Neuronal stem cell (in vitro differentiated cells): ENCODE measurements around the gene IQCE.

Source experiments
- DNase-seq: peaks from one replicate; pipeline ENCODE4 v3.0.0-alpha.2; 2013; ENCODE audit warnings: low spot score
- H2AFZ ChIP-seq: one replicate; pipeline ENCODE4 v1.6.1; 2013; ENCODE audit warnings: mild to moderate bottlenecking, low read length, inconsistent platforms
- H2AK5ac ChIP-seq: 2 replicates; pipeline ENCODE4 v1.6.1; 2013; ENCODE audit warnings: low read depth, mild to moderate bottlenecking, inconsistent platforms, low read length, moderate library complexity, mixed read lengths
- H2BK120ac ChIP-seq: 2 replicates; pipeline ENCODE4 v1.6.1; 2013; ENCODE audit warnings: low read depth, mild to moderate bottlenecking, inconsistent platforms, low read length, moderate library complexity, mixed read lengths
- H2BK12ac ChIP-seq: one replicate; pipeline ENCODE4 v1.6.1; 2013; ENCODE audit warnings: low read length, inconsistent platforms
- H2BK15ac ChIP-seq: 2 replicates; pipeline ENCODE4 v1.6.1; 2013; ENCODE audit warnings: mild to moderate bottlenecking, low read length, inconsistent platforms, mixed read lengths
- H2BK5ac ChIP-seq: one replicate; pipeline ENCODE4 v1.6.1; 2013; ENCODE audit warnings: inconsistent platforms, mild to moderate bottlenecking, low read length, moderate library complexity
- H3K14ac ChIP-seq: one replicate; pipeline ENCODE4 v1.6.1; 2013; ENCODE audit warnings: low read length, inconsistent platforms
- H3K18ac ChIP-seq: 2 replicates; pipeline ENCODE4 v1.6.1; 2013; ENCODE audit warnings: low read length, inconsistent platforms
- H3K23ac ChIP-seq: 2 replicates; pipeline ENCODE4 v1.6.1; 2013; ENCODE audit warnings: low read depth, mild to moderate bottlenecking, mixed read lengths, low read length, inconsistent platforms; ENCODE audit not compliant: poor library complexity
- H3K27ac ChIP-seq: replicated peaks from 3 replicates; pipeline ENCODE4 v1.5.1; 2013; ENCODE audit warnings: low read length, inconsistent platforms
- H3K27me3 ChIP-seq, 3 experiments: 2 replicates each; pipeline ENCODE4 v1.6.1; 2013; ENCODE audit warnings: low read length in 3 of 3, mild to moderate bottlenecking in 2 of 3, inconsistent platforms in 1 of 3, low read depth in 1 of 3, mixed read lengths in 1 of 3, moderate library complexity in 1 of 3; ENCODE audit not compliant: control insufficient read depth in 3 of 3, insufficient read depth in 3 of 3
- H3K36me3 ChIP-seq, 2 donors: replicated peaks in 1 of 2; 2 replicates each; pipeline ENCODE4 v1.6.1; 2013; ENCODE audit warnings: low read length in 2 of 2; ENCODE audit not compliant: control insufficient read depth in 2 of 2, insufficient read depth in 2 of 2
- H3K4ac ChIP-seq: 2 replicates; pipeline ENCODE4 v1.6.1; 2013; ENCODE audit warnings: inconsistent platforms, mild to moderate bottlenecking, low read length, moderate library complexity
- H3K4me1 ChIP-seq, 2 donors: 1 replicate in 1 of 2; 2 replicates in 1 of 2; pipeline ENCODE4 v1.6.1; 2013; ENCODE audit warnings: low read length in 2 of 2, low read depth in 1 of 2; ENCODE audit not compliant: control insufficient read depth in 2 of 2, insufficient read depth in 1 of 2
- H3K4me2 ChIP-seq: one replicate; pipeline ENCODE4 v1.6.1; 2013; ENCODE audit warnings: mild to moderate bottlenecking, low read length, inconsistent platforms; ENCODE audit not compliant: insufficient read depth, poor library complexity, severe bottlenecking
- H3K4me3 ChIP-seq, 2 donors: 2 replicates each; pipeline ENCODE4 v1.5.1; 2013; ENCODE audit warnings: low read length in 2 of 2, mild to moderate bottlenecking in 2 of 2, inconsistent platforms in 1 of 2, moderate library complexity in 1 of 2
- H3K79me1 ChIP-seq: one replicate; pipeline ENCODE4 v1.6.1; 2013; ENCODE audit warnings: low read depth, mild to moderate bottlenecking, inconsistent platforms, low read length, moderate library complexity
- H3K9ac ChIP-seq: one replicate; pipeline ENCODE4 v1.6.1; 2013; ENCODE audit warnings: mild to moderate bottlenecking, low read depth, low read length, inconsistent platforms; ENCODE audit not compliant: poor library complexity
- H3K9me3 ChIP-seq, 2 donors: replicated peaks in 1 of 2; 2 replicates each; pipeline versions ENCODE3 to v1.6.1; 2013; ENCODE audit warnings: low read length in 2 of 2, mild to moderate bottlenecking in 2 of 2, inconsistent platforms in 1 of 2, low read depth in 1 of 2, mixed read lengths in 1 of 2, moderate library complexity in 1 of 2; ENCODE audit not compliant: control insufficient read depth in 2 of 2, insufficient read depth in 1 of 2
- H4K8ac ChIP-seq: one replicate; pipeline ENCODE4 v1.6.1; 2013; ENCODE audit warnings: low read depth, mild to moderate bottlenecking, inconsistent platforms, low read length, moderate library complexity
- H4K91ac ChIP-seq: one replicate; pipeline ENCODE4 v1.6.1; 2013; ENCODE audit warnings: low read length, low read depth, mild to moderate bottlenecking, inconsistent platforms; ENCODE audit not compliant: poor library complexity
- WGBS, 2 donors: extraction: QIAGEN DNeasy Blood & Tissue Kit; methylation state at CpG; one replicate each; pipeline ENCODE4 v1.1.7; 2013; ENCODE audit warnings: missing lambda C conversion rate in 2 of 2, mixed read lengths in 1 of 2; ENCODE audit not compliant: insufficient read length in 2 of 2, insufficient replicate concordance in 1 of 2; ENCODE audit errors: extremely low coverage in 2 of 2; 5-methylcytosine and 5-hydroxymethylcytosine counted together

The IQCE gene

GRCh38 chr7:2634267-2635145, 75.7 kb downstream of the IQCE start:
- no peaks in the 10 kb centered on the region for H3K9me3 ChIP-seq
- H3K23ac ChIP-seq: peak overlapping the region; percentile 46
- no peak overlapping the region for H2BK120ac ChIP-seq
- no peak for DNase-seq
- H2BK15ac ChIP-seq: peak overlapping the region; percentile 59
- peaks cover 41% of the 10 kb centered on the region for H3K79me1 ChIP-seq
- H3K4ac ChIP-seq: peak overlapping the region; percentile 38
- peak overlapping the region; percentile 96 for H3K4me2 ChIP-seq
- H2AFZ ChIP-seq: no peak overlapping the region
- H3K14ac ChIP-seq: no peak overlapping the region
- peak overlapping the region; percentile 56 for H4K91ac ChIP-seq
- peak overlapping the region; percentile 35 for H3K18ac ChIP-seq
- H4K8ac ChIP-seq: no peak overlapping the region
- H2BK5ac ChIP-seq: peak overlapping the region; percentile 87
- peaks cover 0 to 3% (median 0%) of the 10 kb centered on the region in 3 experiments for H3K27me3 ChIP-seq
- H3K4me1 ChIP-seq: peaks cover 21 to 27% of the 10 kb centered on the region in 2 donors
- peak overlapping the region; percentile 96 for H2AK5ac ChIP-seq
- H3K4me3 ChIP-seq: peak overlapping the region; percentile 27 to 97
- no peak overlapping the region for H3K27ac ChIP-seq
- H3K36me3 ChIP-seq: peaks cover 13 to 27% of the 10 kb centered on the region in 2 donors
- H2BK12ac ChIP-seq: no peak overlapping the region
- peak overlapping the region; percentile 79 for H3K9ac ChIP-seq
- no CpG with 5 or more reads among the region's 22 CpGs for WGBS, 2 donors

DNA sequence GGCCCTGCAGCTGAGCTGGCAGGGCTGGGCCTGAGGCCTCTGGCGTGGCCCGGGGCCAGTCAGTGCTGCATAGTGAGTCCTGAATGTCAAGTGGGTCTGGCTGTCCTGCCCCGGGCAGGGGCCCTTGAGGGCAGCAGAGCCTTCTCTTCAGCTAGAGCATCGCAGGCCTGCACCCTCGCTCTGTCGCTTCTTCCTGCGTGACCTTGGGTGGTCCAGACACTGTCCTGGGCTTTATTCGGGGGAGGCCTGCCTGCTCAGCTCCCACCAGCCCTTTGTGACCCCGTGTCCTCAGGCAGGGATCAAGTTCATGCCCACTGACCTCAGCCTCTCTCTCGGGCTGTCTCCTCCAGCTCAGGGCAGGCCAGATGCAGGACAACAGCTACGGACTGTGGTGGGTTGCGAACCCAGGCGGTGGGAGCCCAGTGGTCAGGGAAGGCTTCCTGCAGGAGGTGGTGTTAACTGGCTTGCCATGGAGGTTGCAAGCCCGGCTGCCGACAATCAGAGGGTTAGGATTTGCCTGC, 76.4 kb downstream of the IQCE start:
- WGBS, 2 donors: no CpG with 5 or more reads among the region's 15 CpGs
- Histone ChIP-seq H4K91ac (no peak overlapping the region), H3K4me2 (no peak overlapping the region), H2BK5ac (no peak overlapping the region), H3K14ac (no peak overlapping the region), H2BK120ac (no peak overlapping the region), H3K4me1 (peaks cover 21% of the 10 kb centered on the region in 2 donors), H3K27me3 (peaks cover 0 to 3% (median 0%) of the 10 kb centered on the region in 3 experiments), H3K18ac (peak overlapping the region; percentile 35), H3K9me3 (no peaks in the 10 kb centered on the region), H2BK12ac (no peak overlapping the region), H4K8ac (no peak overlapping the region), H3K79me1 (peaks cover 43% of the 10 kb centered on the region), H3K36me3 (peaks cover 14 to 34% of the 10 kb centered on the region in 2 donors), H2AFZ (no peak overlapping the region), H3K4ac (no peak overlapping the region), H3K9ac (peak overlapping the region; percentile 38), H2AK5ac (no peak overlapping the region), H3K4me3 (no peak overlapping the region), H3K23ac (peak overlapping the region; percentile 46), H3K27ac (no peak overlapping the region), H2BK15ac (no peak overlapping the region)
- no peak for DNase-seq

- no peak overlapping the region for H2BK12ac ChIP-seq
- peak overlapping the region; percentile 69 for H3K23ac ChIP-seq
- no peak for DNase-seq
- H3K27ac ChIP-seq: peak overlapping the region; percentile 4
- WGBS, 2 donors: no CpG with 5 or more reads among the region's 22 CpGs
- H3K27me3 ChIP-seq: no peaks in the 10 kb centered on the region
- peaks cover 24 to 29% of the 10 kb centered on the region in 2 donors for H3K4me1 ChIP-seq
- H3K79me1 ChIP-seq: peaks cover 51% of the 10 kb centered on the region
- no peak overlapping the region for H2AFZ ChIP-seq
- no peak overlapping the region for H4K8ac ChIP-seq
- H3K9ac ChIP-seq: peak overlapping the region; percentile 51
- no peak overlapping the region for H2BK120ac ChIP-seq
- peaks cover 14 to 40% of the 10 kb centered on the region in 2 donors for H3K36me3 ChIP-seq
- peak overlapping the region; percentile 71 for H3K18ac ChIP-seq
- no peak overlapping the region for H3K4ac ChIP-seq
- H2BK5ac ChIP-seq: peak overlapping the region; percentile 35
- H3K4me3 ChIP-seq: peak overlapping the region in 1 of 2 donors; percentile 11
- H3K14ac ChIP-seq: peak overlapping the region; percentile 57
- no peaks in the 10 kb centered on the region for H3K9me3 ChIP-seq
- no peak overlapping the region for H2BK15ac ChIP-seq
- H3K4me2 ChIP-seq: no peak overlapping the region
- H2AK5ac ChIP-seq: no peak overlapping the region
- H4K91ac ChIP-seq: no peak overlapping the region
Measured at GRCh38 chr7:2635810-2636701, 77.3 kb downstream of the IQCE start.
